Cardiac fibroblast (primary cell): ENCODE results near the gene HAX1.
"Not testable (repeated sequence)": the region's sequence is repeated elsewhere in the genome, so short reads cannot be mapped to it uniquely, and the experiment has no call there.

ENCODE experiments used
- DNase-seq, 2 donors: peaks; one replicate each; pipeline versions ENCODE4 v3.0.0 to v3.0.0-alpha.2; 2010; ENCODE audit warnings: low read depth in 2 of 2
- H3K4me3 ChIP-seq, 2 donors: replicated peaks in 1 of 2; 1 replicate in 1 of 2; 2 replicates in 1 of 2; pipeline ENCODE4 v1.5.1; 2011; ENCODE audit warnings: low read depth in 2 of 2, low read length in 2 of 2, mild to moderate bottlenecking in 2 of 2, moderate library complexity in 1 of 2
- CTCF ChIP-seq: IDR thresholded peaks from one replicate; pipeline ENCODE4 v1.5.1; 2011; ENCODE audit warnings: low read depth, mild to moderate bottlenecking, low read length, inconsistent platforms

Gene HAX1

GRCh38 chr1:154320882-154321608 lies 48.6 kb downstream of the HAX1 start, which contains the start of gene AQP10:
Gene AQP10 (plus strand): TSS chr1:154321093. CDS start chr1:154321156, 63 bp downstream.
- DNase-seq, result peak in 1 of 2 donors; percentile 86
- no peak within 1 kb of the TSS for H3K4me3 ChIP-seq
- no peak for TF ChIP-seq CTCF

GRCh38 chr1:154321609-154321934 lies 49.1 kb downstream of the HAX1 start:
- DNase-seq, H3K4me3 ChIP-seq: not testable (repeated sequence)

- TF ChIP-seq CTCF, result no peak
- no peak for DNase-seq
- no peak overlapping the region for H3K4me3 ChIP-seq
Observed at GRCh38 chr1:154323493-154323892, 51.1 kb downstream of the HAX1 start.

GRCh38 chr1:154324241-154324640 lies 51.8 kb downstream of the HAX1 start:
- peak overlapping the region in 1 of 2 donors; percentile 85 for H3K4me3 ChIP-seq
- no peak for DNase-seq
- TF ChIP-seq CTCF, result no peak

- peak; percentile 77 to 78 for DNase-seq
- peak; percentile 95 for TF ChIP-seq CTCF
- peak within 1 kb of the TSS; percentile 85 to 96 for H3K4me3 ChIP-seq
Observed at GRCh38 chr1:154324669-154325582, 52.5 kb downstream of the HAX1 start, which contains the start of gene ATP8B2. Gene ATP8B2 (plus strand): TSS chr1:154325525. CDS start chr1:154328142, 2,617 bp downstream.
